Amygdala (tissue), 56 donors: ENCODE data around the gene CALML5.
A peak's percentile ranks its signal among the peaks of the same experiment; 100 is the strongest.

ENCODE experiments used
- DNase-seq, 56 donors: peaks; one replicate each; lab custom pipeline; 2025; lab: John Stamatoyannopoulos, UW

Gene CALML5, protein sequence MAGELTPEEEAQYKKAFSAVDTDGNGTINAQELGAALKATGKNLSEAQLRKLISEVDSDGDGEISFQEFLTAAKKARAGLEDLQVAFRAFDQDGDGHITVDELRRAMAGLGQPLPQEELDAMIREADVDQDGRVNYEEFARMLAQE

GRCh38 chr10:5499493-5500140 lies at the start of gene CALML5:
TSS of gene CALML5 (minus strand) at chr10:5499570. CDS start at chr10:5499438, 132 bp downstream.
- DNase-seq = no peak

DNA sequence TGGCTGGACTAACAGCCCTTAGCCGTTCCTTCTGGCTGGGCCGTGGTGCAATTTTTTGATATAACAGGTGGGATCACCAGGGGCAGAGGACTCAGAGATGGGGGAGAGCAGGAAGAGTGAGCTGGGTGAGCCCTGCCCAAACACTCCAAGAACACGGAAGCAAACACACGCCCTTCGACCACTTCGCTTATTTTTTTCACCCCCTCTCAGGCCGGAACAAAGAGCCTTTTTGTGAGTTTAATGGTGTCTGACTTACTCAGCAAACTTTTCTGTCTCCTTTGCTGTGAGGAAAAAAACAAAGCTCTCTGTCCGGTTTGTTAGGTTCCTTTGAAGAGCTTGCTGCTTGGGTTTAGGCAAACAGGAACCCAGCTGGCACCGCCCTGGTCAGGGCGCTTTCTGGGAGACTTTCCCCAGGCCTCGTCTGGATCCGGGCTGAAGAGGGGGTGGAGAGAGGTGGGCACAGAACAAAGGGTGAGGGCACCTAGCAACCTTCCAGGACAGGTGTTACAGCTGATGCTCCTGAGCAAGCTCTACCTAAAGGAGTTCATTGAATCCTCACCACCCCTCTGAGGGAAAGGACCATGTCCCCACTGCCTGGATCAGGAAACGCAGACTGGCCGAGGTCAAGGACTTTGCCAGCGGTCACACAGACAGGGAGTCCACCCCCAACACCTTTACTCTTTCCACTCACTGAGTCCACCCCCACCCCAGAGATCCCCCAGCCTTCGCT lies 48.7 kb upstream of the CALML5 start:
- peak in 1 of 56 donors; percentile 11 for DNase-seq

DNA sequence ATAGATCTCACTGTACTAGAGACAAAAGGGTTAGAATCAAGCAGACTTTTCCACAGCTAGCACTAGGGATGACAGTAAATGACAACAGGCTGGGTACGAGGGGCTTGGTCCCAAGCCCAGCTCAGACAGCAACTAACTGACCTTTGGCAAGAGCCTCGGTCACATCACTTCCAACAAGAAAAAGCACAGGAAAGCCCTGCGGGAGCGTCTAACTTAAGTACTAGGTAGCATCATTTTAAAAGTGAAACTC lies 48.2 kb upstream of the CALML5 start:
- DNase-seq = no peak

- no peak for DNase-seq
These were observed 47.7 kb upstream of the CALML5 start for GRCh38 chr10:5546891-5547680.

DNA sequence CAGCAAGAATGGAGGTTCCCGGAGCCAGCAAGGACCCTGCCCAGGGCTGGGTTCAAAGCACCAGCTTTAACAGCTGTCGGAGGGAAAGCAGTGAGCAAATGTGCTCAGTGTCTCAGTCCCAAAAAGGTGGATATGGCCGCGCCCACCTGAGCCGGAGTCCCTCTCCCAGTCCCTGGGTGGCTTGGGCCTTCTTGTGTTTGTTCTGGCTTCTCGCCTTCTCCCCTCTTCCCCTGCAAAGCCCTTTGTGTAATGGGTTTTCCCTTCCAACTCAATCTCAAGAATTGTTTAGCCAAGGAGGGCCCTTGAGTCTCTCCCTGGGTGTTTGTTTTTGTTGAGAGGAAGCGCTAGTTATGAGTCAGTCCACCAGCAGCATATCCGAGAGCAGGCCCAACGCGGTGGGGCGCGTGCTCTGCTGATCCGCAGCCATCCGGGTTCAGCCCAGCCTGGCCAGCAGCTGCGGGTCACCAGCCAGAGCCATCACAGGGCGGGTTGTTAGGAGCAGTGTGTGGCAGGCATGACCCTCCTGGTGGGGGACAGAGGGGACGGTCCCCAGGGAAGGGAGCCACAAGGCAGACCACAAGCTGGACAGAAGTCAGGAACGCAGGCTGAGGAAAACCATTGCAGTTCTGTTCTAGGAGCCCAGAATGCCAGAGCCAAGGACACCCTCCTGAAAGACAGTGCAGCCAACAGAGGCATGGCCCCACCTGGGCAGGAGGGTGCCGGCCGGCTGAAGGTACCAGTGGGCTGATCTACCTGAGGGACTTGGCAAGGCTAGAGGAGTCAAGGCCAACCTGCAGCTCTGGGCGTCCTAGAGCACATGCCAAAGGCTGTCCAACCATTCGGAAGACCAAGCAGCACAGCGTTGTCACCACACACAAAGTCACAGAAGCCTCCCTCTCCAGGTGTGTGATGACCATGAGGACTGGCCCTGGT lies 46.7 kb upstream of the CALML5 start:
- no peak for DNase-seq

- DNase-seq = no peak
These were observed 46.0 kb upstream of the CALML5 start for GRCh38 chr10:5545426-5545777.

- no peak for DNase-seq
These were observed 45.6 kb upstream of the CALML5 start for GRCh38 chr10:5545011-5545410.

DNA sequence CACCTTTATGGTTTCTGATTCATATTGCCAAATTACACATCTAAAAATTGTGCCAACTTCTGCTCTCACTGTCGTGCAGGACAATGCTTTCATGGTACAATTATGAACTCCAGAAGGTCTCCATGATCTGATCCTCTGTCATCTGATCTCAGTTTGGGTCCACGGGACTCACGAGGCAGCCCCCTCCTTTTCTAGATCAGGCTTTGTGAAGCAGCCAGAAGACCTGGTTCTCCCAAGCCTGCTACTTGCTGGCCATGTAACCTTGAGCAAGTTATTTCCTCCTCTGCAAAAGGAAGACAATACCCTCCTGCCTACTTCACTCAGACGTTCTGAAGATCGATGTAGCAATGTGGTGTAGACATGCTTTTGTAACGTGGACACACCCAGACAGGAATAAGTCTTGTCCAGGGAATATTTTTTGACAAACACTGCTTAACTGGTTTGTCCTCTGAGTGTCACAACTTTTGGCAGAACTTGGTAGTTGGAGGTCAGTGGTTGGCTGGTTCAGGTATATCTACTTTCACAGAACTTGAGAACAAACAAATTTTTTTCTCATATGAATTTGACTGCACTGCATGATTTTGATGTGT lies 44.9 kb upstream of the CALML5 start:
- no peak for DNase-seq

- DNase-seq = no peak
These were observed 44.3 kb upstream of the CALML5 start for GRCh38 chr10:5543623-5544022.

DNA sequence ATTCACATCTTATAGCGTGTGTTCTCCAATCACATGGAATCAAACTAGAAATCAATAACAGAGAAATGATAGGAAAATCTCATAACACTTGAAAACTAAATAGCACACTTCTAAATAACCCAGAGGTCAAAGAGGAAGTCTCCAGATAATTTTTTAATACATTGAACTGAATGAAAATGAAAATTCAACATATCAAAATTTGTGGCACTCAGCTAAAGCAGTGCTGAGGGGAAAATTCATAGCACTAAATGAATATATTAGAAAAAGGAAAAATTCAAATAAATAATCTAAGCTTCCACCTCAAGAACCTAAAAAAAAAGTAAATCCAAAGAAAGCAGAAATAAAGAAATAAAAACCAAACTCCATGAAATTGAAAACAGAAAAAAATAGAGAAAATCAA lies 42.7 kb upstream of the CALML5 start:
- DNase-seq = no peak

GRCh38 chr10:5540891-5541290 lies 41.5 kb upstream of the CALML5 start:
- DNase-seq = no peak

- DNase-seq = no peak
These were observed 40.7 kb upstream of the CALML5 start for GRCh38 chr10:5540080-5540479.

- DNase-seq = no peak
These were observed 39.7 kb upstream of the CALML5 start for GRCh38 chr10:5538892-5539651.

DNA sequence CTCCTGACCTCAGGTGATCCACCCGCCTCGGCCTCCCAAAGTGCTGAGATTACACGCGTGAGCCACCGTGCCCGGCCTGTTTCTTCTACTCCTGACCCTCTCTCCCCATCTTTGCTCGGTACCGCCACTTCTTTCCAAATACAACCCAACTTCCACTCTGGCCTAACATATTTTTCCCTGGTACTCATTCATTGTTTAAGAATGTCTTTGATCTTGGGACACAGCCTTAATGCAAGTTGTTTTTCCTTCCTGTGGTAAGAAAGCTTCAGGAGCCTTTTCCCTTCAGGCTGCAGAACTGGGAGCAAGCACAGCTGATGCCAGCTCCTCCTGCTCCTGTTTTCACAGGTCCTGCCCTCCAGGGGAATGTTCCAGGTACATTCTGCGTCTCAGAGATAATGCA lies 39.1 kb upstream of the CALML5 start:
- DNase-seq = no peak

GRCh38 chr10:5537684-5538083 lies 38.3 kb upstream of the CALML5 start:
- no peak for DNase-seq

DNA sequence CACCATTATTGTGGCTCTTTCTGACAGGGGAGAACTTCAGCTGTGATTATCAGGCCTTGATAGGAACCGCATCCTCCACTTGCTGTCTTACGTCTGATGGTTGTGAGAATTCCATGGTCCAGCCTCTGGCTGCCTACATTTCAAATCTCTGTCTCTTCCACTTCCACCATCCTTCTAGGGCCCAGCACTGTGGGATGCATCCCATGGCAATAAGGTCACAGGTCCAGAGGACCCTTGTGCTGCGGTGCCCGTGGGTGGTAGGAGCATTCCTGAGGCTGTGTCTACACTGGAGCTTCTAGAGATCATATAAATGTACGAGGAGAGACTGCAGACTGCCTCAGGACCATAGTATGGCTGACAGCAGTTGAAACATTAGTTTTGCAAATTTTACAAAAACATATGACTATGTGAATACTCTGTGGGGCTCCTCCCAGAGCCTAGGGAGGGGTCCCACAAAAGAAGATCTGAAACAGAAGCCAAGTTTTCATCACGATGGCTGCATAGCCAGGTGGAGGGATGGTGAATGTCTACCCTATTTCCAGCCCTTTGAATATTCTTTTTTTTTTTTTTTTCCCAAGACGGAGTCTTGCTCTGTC lies 37.2 kb upstream of the CALML5 start:
- DNase-seq = no peak

GRCh38 chr10:5534880-5535856 lies 35.8 kb upstream of the CALML5 start:
- DNase-seq = no peak
